ENCODE measurements around the gene RANBP1.
A peak's percentile ranks its signal among the peaks of the same experiment; 100 is the strongest.

RANBP1 gene

GRCh38 chr22:20109411-20110358, 6.2 kb upstream of the RANBP1 start:
- no peak overlapping the region for H3K4me3 ChIP-seq (ENCODE audit: low read depth, low read length)
- H3K9ac ChIP-seq (ENCODE audit: low read depth, low read length) = no peak overlapping the region
- H3K4me1 ChIP-seq (ENCODE audit: control insufficient read depth, insufficient read depth, low read length) = no peaks in the 10 kb centered on the region
- no peaks in the 10 kb centered on the region for H3K27me3 ChIP-seq (ENCODE audit: control insufficient read depth, insufficient read depth, low read length)
- no peaks in the 10 kb centered on the region for H3K9me3 ChIP-seq (ENCODE audit: control insufficient read depth, insufficient read depth, low read length)
- H3K36me3 ChIP-seq (ENCODE audit: control insufficient read depth, insufficient read depth, low read length) = peaks cover 97% of the 10 kb centered on the region
- H3K27ac ChIP-seq (ENCODE audit: low read depth, low read length) = no peak overlapping the region

GRCh38 chr22:20110359-20110985, 5.4 kb upstream of the RANBP1 start:
- Histone ChIP-seq H3K4me3 (ENCODE audit: low read depth, low read length) (no peak overlapping the region), H3K9ac (ENCODE audit: low read depth, low read length) (no peak overlapping the region), H3K36me3 (ENCODE audit: control insufficient read depth, insufficient read depth, low read length) (peaks cover 97% of the 10 kb centered on the region), H3K27ac (ENCODE audit: low read depth, low read length) (no peak overlapping the region), H3K9me3 (ENCODE audit: control insufficient read depth, insufficient read depth, low read length) (no peaks in the 10 kb centered on the region), H3K4me1 (ENCODE audit: control insufficient read depth, insufficient read depth, low read length) (no peaks in the 10 kb centered on the region), H3K27me3 (ENCODE audit: control insufficient read depth, insufficient read depth, low read length) (no peaks in the 10 kb centered on the region)

GRCh38 chr22:20111045-20111688, 4.7 kb upstream of the RANBP1 start:
- Histone ChIP-seq H3K4me1 (ENCODE audit: control insufficient read depth, insufficient read depth, low read length) (no peaks in the 10 kb centered on the region), H3K27ac (ENCODE audit: low read depth, low read length) (peak overlapping the region; percentile 67), H3K9ac (ENCODE audit: low read depth, low read length) (no peak overlapping the region), H3K4me3 (ENCODE audit: low read depth, low read length) (no peak overlapping the region), H3K27me3 (ENCODE audit: control insufficient read depth, insufficient read depth, low read length) (no peaks in the 10 kb centered on the region), H3K36me3 (ENCODE audit: control insufficient read depth, insufficient read depth, low read length) (peaks cover 96% of the 10 kb centered on the region), H3K9me3 (ENCODE audit: control insufficient read depth, insufficient read depth, low read length) (no peaks in the 10 kb centered on the region)

- H3K9ac ChIP-seq (ENCODE audit: low read depth, low read length) = no peak overlapping the region
- peak overlapping the region; percentile 67 for H3K27ac ChIP-seq (ENCODE audit: low read depth, low read length)
- peaks cover 88% of the 10 kb centered on the region for H3K36me3 ChIP-seq (ENCODE audit: control insufficient read depth, insufficient read depth, low read length)
- no peaks in the 10 kb centered on the region for H3K4me1 ChIP-seq (ENCODE audit: control insufficient read depth, insufficient read depth, low read length)
- no peaks in the 10 kb centered on the region for H3K9me3 ChIP-seq (ENCODE audit: control insufficient read depth, insufficient read depth, low read length)
- H3K4me3 ChIP-seq (ENCODE audit: low read depth, low read length) = no peak overlapping the region
- no peaks in the 10 kb centered on the region for H3K27me3 ChIP-seq (ENCODE audit: control insufficient read depth, insufficient read depth, low read length)
These were observed 3.9 kb upstream of the RANBP1 start for GRCh38 chr22:20111689-20112622.

GRCh38 chr22:20112623-20113511, 3.0 kb upstream of the RANBP1 start:
- Histone ChIP-seq H3K9me3 (ENCODE audit: control insufficient read depth, insufficient read depth, low read length) (no peaks in the 10 kb centered on the region), H3K36me3 (ENCODE audit: control insufficient read depth, insufficient read depth, low read length) (peaks cover 79% of the 10 kb centered on the region), H3K4me1 (ENCODE audit: control insufficient read depth, insufficient read depth, low read length) (no peaks in the 10 kb centered on the region), H3K27ac (ENCODE audit: low read depth, low read length) (no peak overlapping the region), H3K9ac (ENCODE audit: low read depth, low read length) (no peak overlapping the region), H3K27me3 (ENCODE audit: control insufficient read depth, insufficient read depth, low read length) (no peaks in the 10 kb centered on the region), H3K4me3 (ENCODE audit: low read depth, low read length) (no peak overlapping the region)

GRCh38 chr22:20113551-20114310, 2.2 kb upstream of the RANBP1 start:
- Histone ChIP-seq H3K9me3 (ENCODE audit: control insufficient read depth, insufficient read depth, low read length) (no peaks in the 10 kb centered on the region), H3K9ac (ENCODE audit: low read depth, low read length) (no peak overlapping the region), H3K27ac (ENCODE audit: low read depth, low read length) (no peak overlapping the region), H3K4me3 (ENCODE audit: low read depth, low read length) (no peak overlapping the region), H3K4me1 (ENCODE audit: control insufficient read depth, insufficient read depth, low read length) (0 out of 2 replicates have a peak, but pooled peaks cover 3% of the 10 kb centered on the region), H3K36me3 (ENCODE audit: control insufficient read depth, insufficient read depth, low read length) (peaks cover 77% of the 10 kb centered on the region), H3K27me3 (ENCODE audit: control insufficient read depth, insufficient read depth, low read length) (no peaks in the 10 kb centered on the region)

- H3K27ac ChIP-seq (ENCODE audit: low read depth, low read length) = no peak overlapping the region
- no peaks in the 10 kb centered on the region for H3K9me3 ChIP-seq (ENCODE audit: control insufficient read depth, insufficient read depth, low read length)
- H3K9ac ChIP-seq (ENCODE audit: low read depth, low read length) = no peak overlapping the region
- no peaks in the 10 kb centered on the region for H3K27me3 ChIP-seq (ENCODE audit: control insufficient read depth, insufficient read depth, low read length)
- 0 out of 2 replicates have a peak, but pooled peaks cover 7% of the 10 kb centered on the region for H3K4me1 ChIP-seq (ENCODE audit: control insufficient read depth, insufficient read depth, low read length)
- peaks cover 77% of the 10 kb centered on the region for H3K36me3 ChIP-seq (ENCODE audit: control insufficient read depth, insufficient read depth, low read length)
- no peak overlapping the region for H3K4me3 ChIP-seq (ENCODE audit: low read depth, low read length)
These were observed 1.1 kb upstream of the RANBP1 start for GRCh38 chr22:20114506-20115475.

- Histone ChIP-seq H3K27me3 (ENCODE audit: control insufficient read depth, insufficient read depth, low read length) (no peaks in the 10 kb centered on the region), H3K36me3 (ENCODE audit: control insufficient read depth, insufficient read depth, low read length) (peaks cover 78% of the 10 kb centered on the region), H3K4me3 (ENCODE audit: low read depth, low read length) (peak overlapping the region; percentile 98), H3K9me3 (ENCODE audit: control insufficient read depth, insufficient read depth, low read length) (no peaks in the 10 kb centered on the region), H3K9ac (ENCODE audit: low read depth, low read length) (peak overlapping the region; percentile 83), H3K4me1 (ENCODE audit: control insufficient read depth, insufficient read depth, low read length) (0 out of 2 replicates have a peak, but pooled peaks cover 7% of the 10 kb centered on the region), H3K27ac (ENCODE audit: low read depth, low read length) (peak overlapping the region; percentile 87)
These were observed 559 bp downstream of the RANBP1 start for GRCh38 chr22:20116376-20116950.
